B cell (primary cell): ENCODE measurements around the gene STOML1. TPM values are rescaled to one million over a fixed set of nuclear protein-coding genes. Genes with fewer than 3 reads are reported as not detected.

Experiments
- ATAC-seq: fragments of 200-7000 bp; cut with Tn5 transposase; one replicate; pipeline ENCODE4 v1.10.0; 2021; ENCODE audit warnings: low read depth, mild to moderate bottlenecking, moderate number of reproducible peaks, moderate library complexity
- CTCF ChIA-PET: fragments of 350-600 bp; sonication (Branson Sonifier 250); formaldehyde crosslinking; loops from one replicate; lab custom pipeline; 2021; ENCODE audit warnings: antibody characterized with exemption, inconsistent platforms; lab: Charles Lee
- POLR2A ChIA-PET: fragments of 350-600 bp; sonication (Branson Sonifier 250); formaldehyde crosslinking; loops from one replicate; lab custom pipeline; 2021; ENCODE audit warnings: antibody characterized with exemption; lab: Charles Lee
- DNase-seq: peaks from one replicate; pipeline ENCODE4 v3.0.0; 2013
- H2AFZ ChIP-seq: 2 replicates; pipeline ENCODE4 v1.6.1; 2012; ENCODE audit warnings: mild to moderate bottlenecking, low read depth, low read length; ENCODE audit not compliant: insufficient read depth, poor library complexity, severe bottlenecking
- H3K27ac ChIP-seq, 2 donors: 1 replicate in 1 of 2; 2 replicates in 1 of 2; pipeline ENCODE4 v1.5.1; 2012 to 2013; ENCODE audit warnings: low read length in 2 of 2, mild to moderate bottlenecking in 2 of 2, moderate library complexity in 1 of 2
- H3K27me3 ChIP-seq, 4 experiments: fragments of 200-600 bp in 1 of 4; sonication (generic) in 1 of 4; replicated peaks in 1 of 4; 1 replicate in 2 of 4; 2 replicates in 2 of 4; pipeline versions ENCODE4 v1.6.1 to v1.7.0; 2013 to 2016; ENCODE audit warnings: low read length in 3 of 4, mild to moderate bottlenecking in 2 of 4, mixed read lengths in 1 of 4, moderate library complexity in 1 of 4; ENCODE audit not compliant: insufficient read depth in 4 of 4, control insufficient read depth in 3 of 4; ENCODE audit errors: control extremely low read depth in 1 of 4
- H3K36me3 ChIP-seq, 2 experiments: replicated peaks in 1 of 2; 1 replicate in 1 of 2; 2 replicates in 1 of 2; pipeline versions ENCODE4 v1.6.1 to v1.7.1; 2013; ENCODE audit warnings: low read length in 1 of 2; ENCODE audit not compliant: insufficient read depth in 2 of 2, control insufficient read depth in 1 of 2; ENCODE audit errors: control extremely low read depth in 1 of 2, extremely low read depth in 1 of 2
- H3K4me1 ChIP-seq, 2 donors: fragments of 200-600 bp in 1 of 2; sonication (generic) in 1 of 2; 1 replicate in 1 of 2; 2 replicates in 1 of 2; pipeline versions ENCODE4 v1.5.1 to v1.6.1; 2013 to 2017; ENCODE audit warnings: low read length in 2 of 2; ENCODE audit not compliant: control insufficient read depth in 2 of 2, insufficient read depth in 2 of 2
- H3K4me2 ChIP-seq: replicated peaks from 2 replicates; pipeline ENCODE3; 2012; ENCODE audit warnings: mild to moderate bottlenecking, low read depth, low read length; ENCODE audit not compliant: poor library complexity, severe bottlenecking
- H3K4me3 ChIP-seq, 5 experiments: fragments of 200-600 bp in 1 of 5; sonication (generic) in 1 of 5; 1 replicate in 3 of 5; 2 replicates in 2 of 5; pipeline versions ENCODE4 v1.5.1 to v1.7.0; 2011 to 2016; ENCODE audit warnings: low read length in 4 of 5, mild to moderate bottlenecking in 4 of 5, low read depth in 2 of 5, control low read depth in 1 of 5, moderate library complexity in 1 of 5; ENCODE audit not compliant: insufficient read depth in 1 of 5; ENCODE audit errors: control extremely low read depth in 1 of 5, extremely low read depth in 1 of 5
- H3K79me2 ChIP-seq: fragments of 200-600 bp; sonication (generic); one replicate; pipeline ENCODE4 v1.6.0; 2016; ENCODE audit warnings: low read length; ENCODE audit not compliant: control insufficient read depth, insufficient read depth
- H3K9ac ChIP-seq: fragments of 200-600 bp; sonication (generic); 2 replicates; pipeline ENCODE4 v1.6.1; 2017; ENCODE audit warnings: mild to moderate bottlenecking, low read length, moderate library complexity
- H3K9me3 ChIP-seq, 3 donors: one replicate each; pipeline versions ENCODE4 v1.6.1 to v1.7.1; 2013; ENCODE audit warnings: low read length in 2 of 3; ENCODE audit not compliant: control insufficient read depth in 2 of 3, insufficient read depth in 1 of 3; ENCODE audit errors: control extremely low read depth in 1 of 3
- H4K20me1 ChIP-seq: 2 replicates; pipeline ENCODE4 v1.6.0; 2012; ENCODE audit warnings: mild to moderate bottlenecking, low read length; ENCODE audit not compliant: insufficient read depth, control insufficient read depth, poor library complexity, severe bottlenecking
- H3K27ac Mint-ChIP-seq: one replicate; pipeline ENCODE4 v1.8.0; 2021; ENCODE audit warnings: mixed read lengths
- H3K27me3 Mint-ChIP-seq: one replicate; pipeline ENCODE4 v1.8.0; 2021; ENCODE audit warnings: mixed read lengths
- H3K4me1 Mint-ChIP-seq: one replicate; pipeline ENCODE4 v1.8.0; 2021; ENCODE audit warnings: mixed read lengths
- H3K4me3 Mint-ChIP-seq: one replicate; pipeline ENCODE4 v1.8.0; 2021; ENCODE audit warnings: mixed read lengths
- H3K9me3 Mint-ChIP-seq: one replicate; pipeline ENCODE4 v1.8.0; 2022; ENCODE audit warnings: mixed read lengths; ENCODE audit not compliant: insufficient read depth
- EZH2 ChIP-seq: IDR thresholded peaks from 2 replicates; pipeline ENCODE4 v1.6.1; 2012; ENCODE audit warnings: borderline replicate concordance, low read depth, mild to moderate bottlenecking, moderate library complexity, low read length; ENCODE audit not compliant: insufficient read depth, poor library complexity, severe bottlenecking
- WGBS: methylation state at CpG from one replicate; pipeline ENCODE4 v1.1.5; 2013; ENCODE audit warnings: missing lambda C conversion rate; ENCODE audit not compliant: insufficient coverage; 5-methylcytosine and 5-hydroxymethylcytosine counted together
- intact Hi-C: fragments of 100-400 bp; cut with micrococcal nuclease; formaldehyde crosslinking; loops from one replicate; pipeline ENCODE4 v1.10.0; 2022
- polyA plus RNA-seq: library from polyadenylated mRNA; depleted of rRNA; stranded (reverse); fragments of >200 nt; gene quantifications from 2 replicates; pipeline ENCODE4 v1.2.3, GENCODE V29; 2012
- total RNA-seq, 2 donors: library from RNA; stranded (reverse); fragments of 120-200 nt in 1 of 2; gene quantifications; 1 replicate in 1 of 2; 2 replicates in 1 of 2; pipeline versions ENCODE4 v1.2.3 to v1.2.4, GENCODE V29; 2013 to 2022
- TF ChIP-seq, protein P1 (sequence below): fragments of 200-600 bp; IDR thresholded peaks from one replicate; pipeline ENCODE4 v1.8.0; 2022; ENCODE audit warnings: antibody characterized with exemption, mild to moderate bottlenecking

Gene STOML1
- total and polyA plus RNA-seq, 2 donors (not counting 1 experiment from before 2014, with no cell fraction given), result 6.2 to 11.3 TPM

DNA sequence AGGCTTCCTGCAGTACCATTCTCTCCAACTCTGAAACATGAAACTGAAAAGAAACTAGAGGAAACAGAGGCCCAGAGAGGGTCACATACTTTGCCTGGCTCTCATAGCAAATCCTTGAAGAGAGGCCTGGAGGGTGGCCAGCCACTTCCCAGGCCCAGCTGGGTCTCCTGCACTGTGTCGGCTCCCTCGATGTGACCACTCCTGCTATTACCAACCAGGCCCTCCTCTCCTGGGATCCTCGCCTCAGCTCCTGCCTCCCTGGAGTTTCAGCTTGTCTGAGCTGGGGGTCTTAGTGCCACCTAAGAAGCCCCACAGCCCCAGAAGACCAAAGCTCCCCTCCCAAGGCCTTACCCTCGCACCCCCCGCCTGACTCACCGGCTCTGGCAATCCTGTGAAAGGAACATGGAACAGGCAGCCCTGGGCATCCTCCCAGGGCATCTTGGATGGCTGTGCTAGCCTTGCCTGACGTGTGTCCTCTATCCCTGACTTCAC lies 61.3 kb downstream of the STOML1 start:
- peaks cover 37% of the 10 kb centered on the region for H3K27me3 Mint-ChIP-seq
- H3K9me3 Mint-ChIP-seq, result no peaks in the 10 kb centered on the region
- Histone ChIP-seq H3K27me3 (peaks cover 0 to 61% (median 16%) of the 10 kb centered on the region in 4 experiments), H3K4me2 (no peak overlapping the region), H4K20me1 (no peaks in the 10 kb centered on the region), H2AFZ (no peak overlapping the region), H3K9me3 (peaks cover 0 to 5% (median 0%) of the 10 kb centered on the region in 3 donors), H3K4me3 (no peak overlapping the region), H3K36me3 (no peaks in the 10 kb centered on the region), H3K79me2 (no peaks in the 10 kb centered on the region), H3K4me1 (peaks cover 6 to 11% of the 10 kb centered on the region in 2 donors), H3K9ac (no peak overlapping the region), H3K27ac (no peak overlapping the region)
- ATAC-seq, result no peak
- no peak overlapping the region for H3K4me3 Mint-ChIP-seq
- peaks cover 6% of the 10 kb centered on the region for H3K4me1 Mint-ChIP-seq
- H3K27ac Mint-ChIP-seq, result no peak overlapping the region
- ChIA-PET CTCF (no interaction called here), POLR2A (no interaction called here)
- DNase-seq, result no peak
- 81% methylated on average over 4 of the region's 7 CpGs for WGBS
- intact Hi-C loops, result no loop called here
- no peak for TF ChIP-seq EZH2
- TF ChIP-seq, protein P1, sequence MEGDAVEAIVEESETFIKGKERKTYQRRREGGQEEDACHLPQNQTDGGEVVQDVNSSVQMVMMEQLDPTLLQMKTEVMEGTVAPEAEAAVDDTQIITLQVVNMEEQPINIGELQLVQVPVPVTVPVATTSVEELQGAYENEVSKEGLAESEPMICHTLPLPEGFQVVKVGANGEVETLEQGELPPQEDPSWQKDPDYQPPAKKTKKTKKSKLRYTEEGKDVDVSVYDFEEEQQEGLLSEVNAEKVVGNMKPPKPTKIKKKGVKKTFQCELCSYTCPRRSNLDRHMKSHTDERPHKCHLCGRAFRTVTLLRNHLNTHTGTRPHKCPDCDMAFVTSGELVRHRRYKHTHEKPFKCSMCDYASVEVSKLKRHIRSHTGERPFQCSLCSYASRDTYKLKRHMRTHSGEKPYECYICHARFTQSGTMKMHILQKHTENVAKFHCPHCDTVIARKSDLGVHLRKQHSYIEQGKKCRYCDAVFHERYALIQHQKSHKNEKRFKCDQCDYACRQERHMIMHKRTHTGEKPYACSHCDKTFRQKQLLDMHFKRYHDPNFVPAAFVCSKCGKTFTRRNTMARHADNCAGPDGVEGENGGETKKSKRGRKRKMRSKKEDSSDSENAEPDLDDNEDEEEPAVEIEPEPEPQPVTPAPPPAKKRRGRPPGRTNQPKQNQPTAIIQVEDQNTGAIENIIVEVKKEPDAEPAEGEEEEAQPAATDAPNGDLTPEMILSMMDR, result no peak

DNA sequence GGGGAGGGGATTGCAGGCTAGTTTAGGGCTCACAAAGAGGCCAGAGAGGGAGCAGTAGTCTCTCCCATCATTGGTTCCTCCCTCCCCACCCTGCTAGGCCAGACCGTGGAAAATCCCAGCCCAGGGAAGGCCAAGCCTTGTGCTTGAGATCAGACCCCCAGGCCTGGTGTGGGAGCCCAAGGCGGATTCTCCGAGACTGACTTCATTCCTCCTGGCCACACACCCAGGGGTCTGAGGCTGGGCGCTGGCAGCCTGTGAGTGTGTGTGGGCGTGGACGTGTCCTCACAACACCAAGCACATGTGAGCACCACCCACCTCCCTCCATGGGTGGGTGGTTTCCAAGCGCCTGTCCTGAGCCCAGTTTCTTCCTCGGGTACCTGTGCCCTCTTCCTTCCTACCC lies 61.7 kb downstream of the STOML1 start:
- H3K4me1 ChIP-seq, result peaks cover 6 to 11% of the 10 kb centered on the region in 2 donors
- TF ChIP-seq, protein P1, result no peak
- no peak for TF ChIP-seq EZH2
- H3K79me2 ChIP-seq, result no peaks in the 10 kb centered on the region
- WGBS, result 80% methylated on average over 7 of the region's 8 CpGs
- CTCF ChIA-PET, result no interaction called here
- H3K4me3 Mint-ChIP-seq, result no peak overlapping the region
- H3K27me3 ChIP-seq, result peaks cover 0 to 62% (median 16%) of the 10 kb centered on the region in 4 experiments
- H3K27ac Mint-ChIP-seq, result no peak overlapping the region
- H3K36me3 ChIP-seq, result no peaks in the 10 kb centered on the region
- H3K4me2 ChIP-seq, result no peak overlapping the region
- peaks cover 7% of the 10 kb centered on the region for H3K4me1 Mint-ChIP-seq
- no peak overlapping the region for H2AFZ ChIP-seq
- intact Hi-C loops, result no loop called here
- DNase-seq (no peak), ATAC-seq (no peak)
- H3K27ac ChIP-seq, result no peak overlapping the region
- peaks cover 42% of the 10 kb centered on the region for H3K27me3 Mint-ChIP-seq
- no peak overlapping the region for H3K9ac ChIP-seq
- H3K4me3 ChIP-seq, result no peak overlapping the region
- H4K20me1 ChIP-seq, result no peaks in the 10 kb centered on the region
- POLR2A ChIA-PET, result no interaction called here
- peaks cover 0 to 5% (median 0%) of the 10 kb centered on the region in 3 donors for H3K9me3 ChIP-seq
- no peaks in the 10 kb centered on the region for H3K9me3 Mint-ChIP-seq
